ENCODE data around the gene PDE4D. TPM values are rescaled to one million over a fixed set of nuclear protein-coding genes. Genes with fewer than 3 reads are reported as not detected.

Gene PDE4D
- total and polyA plus RNA-seq, 2 of the 4 experiments (the other 2 are of a cell fraction): 1.4 to 7.9 TPM

DNA sequence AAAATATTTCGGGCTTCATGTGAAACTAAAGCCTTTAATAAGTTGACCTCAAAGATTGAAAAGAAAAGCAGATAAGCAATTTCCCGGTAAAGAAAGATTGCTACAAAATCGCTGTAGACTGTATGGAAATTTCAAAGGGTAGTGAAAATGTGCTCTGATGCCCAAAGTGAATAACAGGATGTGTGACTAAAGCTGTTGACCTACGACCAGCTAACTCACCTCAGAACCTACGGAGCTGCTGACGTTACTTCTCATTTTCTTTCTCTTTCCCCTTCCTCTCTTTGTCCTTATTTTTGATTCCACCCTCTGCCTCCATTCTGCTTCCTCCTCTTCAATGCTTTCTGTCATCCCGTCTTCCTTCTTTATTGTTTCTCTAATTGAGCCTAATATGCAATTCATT lies 103.2 kb downstream of the PDE4D start:
- Histone ChIP-seq H3K18ac (ENCODE audit: low read depth, low read length) (no peak overlapping the region), H2AK9ac (replicated peaks; ENCODE audit: low read depth, low read length, poor library complexity) (no peak overlapping the region), H2AFZ (replicated peaks; ENCODE audit: low read length, poor library complexity) (no peak overlapping the region), H4K8ac (ENCODE audit: low read depth in 2 of 2, low read length in 2 of 2) (no peak overlapping the region), H3K23ac (ENCODE audit: low read depth, low read length) (no peak overlapping the region), H3K4me1 (ENCODE audit: control insufficient read depth, insufficient read depth, low read length) (peaks cover 2% of the 10 kb centered on the region; the same call in 1 of the 2 replicates), H4K20me1 (ENCODE audit: insufficient read depth, low read length) (no peaks in the 10 kb centered on the region), H3K4ac (ENCODE audit: low read depth, low read length) (no peak overlapping the region), H3K79me1 (ENCODE audit: low read depth in 1 of 2, low read length in 2 of 2) (no peaks in the 10 kb centered on the region), H3K27ac (ENCODE audit: insufficient read depth, low read length) (no peak overlapping the region), H2BK20ac (ENCODE audit: low read depth, low read length) (no peak overlapping the region), H3K9ac (ENCODE audit: low read depth, low read length) (no peak overlapping the region), H2BK15ac (ENCODE audit: low read depth, low read length) (no peak overlapping the region), H2AK5ac (ENCODE audit: low read depth, low read length) (no peak overlapping the region), H3K14ac (replicated peaks; ENCODE audit: low read depth, low read length) (no peak overlapping the region), H3K56ac (ENCODE audit: extremely low read depth, insufficient read depth, low read length) (no peak overlapping the region), H3K4me3 (ENCODE audit: insufficient read depth, low read depth, low read length) (no peak overlapping the region), H3K27me3 (ENCODE audit: control insufficient read depth, insufficient read depth, low read length) (no peaks in the 10 kb centered on the region; the same call in 1 of the 2 replicates), H3K9me1 (ENCODE audit: insufficient read depth, low read length) (no peaks in the 10 kb centered on the region; the same call in 1 of the 2 replicates), H3K4me2 (ENCODE audit: low read depth, low read length) (no peak overlapping the region), H4K91ac (ENCODE audit: insufficient read depth, low read depth, low read length) (no peak overlapping the region), H2BK5ac (ENCODE audit: low read depth, low read length, poor library complexity, severe bottlenecking) (no peak overlapping the region), H2BK120ac (ENCODE audit: low read depth, low read length) (no peak overlapping the region), H3K36me3 (ENCODE audit: control insufficient read depth, insufficient read depth, low read length) (no peaks in the 10 kb centered on the region), H3K9me3 (ENCODE audit: control insufficient read depth, insufficient read depth, low read length) (no peaks in the 10 kb centered on the region), H4K5ac (ENCODE audit: low read depth, low read length) (no peak overlapping the region)
- no TSS peak for BruUV-seq (replicated peaks)
- ATAC-seq (ENCODE audit: low read depth) (no peak), DNase-seq (no peak)
- intact Hi-C loops (cut with micrococcal nuclease) (no loop called here), dilution Hi-C loops (cut with HindIII; ENCODE audit: low sequenced_read_pairs, unreplicated experiment) (no loop called here), in situ Hi-C loops (cut with MboI; ENCODE audit: low sequenced_read_pairs) (loop anchor here (25.0 kb wide), 1 partner anchor 278 kb away; no protein-coding TSS in a partner anchor)
- ChIA-PET CTCF (interaction anchor here (0.8 to 0.9 kb wide), 2 partner anchors 10 to 285 kb away, joined by 3 read pairs; no protein-coding TSS in a partner anchor), POLR2A (ENCODE audit: unreplicated experiment) (no interaction called here)
- TF ChIP-seq, protein P1, sequence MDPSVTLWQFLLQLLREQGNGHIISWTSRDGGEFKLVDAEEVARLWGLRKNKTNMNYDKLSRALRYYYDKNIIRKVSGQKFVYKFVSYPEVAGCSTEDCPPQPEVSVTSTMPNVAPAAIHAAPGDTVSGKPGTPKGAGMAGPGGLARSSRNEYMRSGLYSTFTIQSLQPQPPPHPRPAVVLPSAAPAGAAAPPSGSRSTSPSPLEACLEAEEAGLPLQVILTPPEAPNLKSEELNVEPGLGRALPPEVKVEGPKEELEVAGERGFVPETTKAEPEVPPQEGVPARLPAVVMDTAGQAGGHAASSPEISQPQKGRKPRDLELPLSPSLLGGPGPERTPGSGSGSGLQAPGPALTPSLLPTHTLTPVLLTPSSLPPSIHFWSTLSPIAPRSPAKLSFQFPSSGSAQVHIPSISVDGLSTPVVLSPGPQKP (IDR thresholded peaks at IDR 0.05; ENCODE audit: borderline replicate concordance, low read depth, low read length): no peak
- TF ChIP-seq MXI1 (IDR thresholded peaks at IDR 0.05; ENCODE audit: borderline replicate concordance, low read depth, low read length) (no peak), RCOR1 (IDR thresholded peaks at IDR 0.05; ENCODE audit: insufficient replicate concordance, low read length) (no peak), MAZ (IDR thresholded peaks at IDR 0.05; ENCODE audit: borderline replicate concordance, low read depth, low read length) (no peak)
- TF ChIP-seq, protein P2, sequence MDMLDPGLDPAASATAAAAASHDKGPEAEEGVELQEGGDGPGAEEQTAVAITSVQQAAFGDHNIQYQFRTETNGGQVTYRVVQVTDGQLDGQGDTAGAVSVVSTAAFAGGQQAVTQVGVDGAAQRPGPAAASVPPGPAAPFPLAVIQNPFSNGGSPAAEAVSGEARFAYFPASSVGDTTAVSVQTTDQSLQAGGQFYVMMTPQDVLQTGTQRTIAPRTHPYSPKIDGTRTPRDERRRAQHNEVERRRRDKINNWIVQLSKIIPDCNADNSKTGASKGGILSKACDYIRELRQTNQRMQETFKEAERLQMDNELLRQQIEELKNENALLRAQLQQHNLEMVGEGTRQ (IDR thresholded peaks at IDR 0.05; ENCODE audit: low read depth, low read length): no peak
- no CpG with 5 or more reads among the region's 7 CpGs for WGBS, 2 experiments (ENCODE audit: extremely low coverage in 2 of 2, insufficient read length in 1 of 2)

Data from IMR-90 (cell line).